ENCODE results near the gene BEX1. TPM values are rescaled to one million over a fixed set of nuclear protein-coding genes. Genes with fewer than 3 reads are reported as not detected.
"Not testable (repeated sequence)": the region's sequence is repeated elsewhere in the genome, so short reads cannot be mapped to it uniquely, and the experiment has no call there.

BEX1 gene
- total and polyA plus RNA-seq, 7 donors, result 3.6 to 13.9 (median 7.9) TPM; not detected in 1

DNA sequence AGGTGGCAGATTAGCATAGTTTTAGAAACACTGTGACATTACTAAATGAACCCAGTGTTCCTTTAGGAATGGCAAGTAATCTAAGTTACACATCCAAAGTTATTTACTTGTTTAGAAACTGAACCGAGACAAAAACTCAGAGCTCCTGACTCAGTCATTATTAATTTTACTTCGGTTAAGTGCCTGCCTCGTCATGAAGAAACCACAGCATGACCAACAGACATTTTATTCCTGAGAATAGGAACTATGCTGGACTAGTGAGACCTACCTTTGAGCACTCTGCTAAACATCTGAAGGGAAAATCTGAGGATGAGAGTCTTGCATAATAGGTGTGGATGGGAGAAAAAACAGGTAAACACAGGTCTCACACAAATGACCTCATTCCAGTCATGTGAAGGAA, 2.5 kb downstream of the BEX1 start:
- 85 to 88% methylated on average over 3 of the region's 3 CpGs for WGBS, 2 donors
- Histone ChIP-seq H3K27me3 (no peaks in the 10 kb centered on the region), H3K4me1 (peaks cover 0 to 8% (median 3%) of the 10 kb centered on the region in 4 donors), H3K36me3 (no peaks in the 10 kb centered on the region), H3K9me3 (no peaks in the 10 kb centered on the region), H3K27ac (no peak overlapping the region), H3K4me3 (no peak overlapping the region)
- DNase-seq, result no peak
- intact Hi-C loops (cut with DNase I), result no loop called here
- TF ChIP-seq POLR2AphosphoS5 (IDR thresholded peaks at IDR 0.05), result no peak
- TF ChIP-seq CTCF (IDR thresholded peaks at IDR 0.05), result no peak
- no peak for TF ChIP-seq EP300 (IDR thresholded peaks at IDR 0.05)
- no peak for TF ChIP-seq POLR2A (IDR thresholded peaks at IDR 0.05)

DNA sequence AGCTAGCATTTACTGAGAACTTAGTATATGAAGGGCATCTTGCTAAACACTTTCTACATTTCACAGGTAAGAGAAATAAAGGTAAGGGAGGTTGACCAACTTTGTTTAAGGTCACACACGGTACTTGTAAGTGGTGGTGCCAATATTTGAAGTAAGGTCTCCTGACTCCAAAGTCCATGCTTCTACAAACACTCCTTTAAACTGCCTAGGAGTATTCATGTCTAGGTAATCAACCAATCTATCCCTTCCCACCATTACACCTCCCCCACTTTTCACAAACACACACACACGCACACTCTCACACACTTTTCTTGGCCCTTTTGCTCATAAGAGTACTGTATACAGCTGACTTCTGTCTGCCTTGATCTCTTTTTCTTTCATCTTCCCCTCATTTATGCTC, 7.1 kb downstream of the BEX1 start:
- no peaks in the 10 kb centered on the region for H3K27me3 ChIP-seq
- H3K9me3 ChIP-seq, result no peaks in the 10 kb centered on the region
- WGBS, 2 donors, result 26 to 66% methylated on average over 2 of the region's 2 CpGs
- no peak for DNase-seq
- no peak overlapping the region for H3K4me3 ChIP-seq
- intact Hi-C loops (cut with DNase I), result no loop called here
- no peaks in the 10 kb centered on the region for H3K36me3 ChIP-seq
- TF ChIP-seq EP300 (IDR thresholded peaks at IDR 0.05) (no peak), POLR2AphosphoS5 (IDR thresholded peaks at IDR 0.05) (no peak), POLR2A (IDR thresholded peaks at IDR 0.05) (no peak), CTCF (IDR thresholded peaks at IDR 0.05) (no peak)
- H3K4me1 ChIP-seq, result no peaks in the 10 kb centered on the region
- H3K27ac ChIP-seq, result no peak overlapping the region

DNA sequence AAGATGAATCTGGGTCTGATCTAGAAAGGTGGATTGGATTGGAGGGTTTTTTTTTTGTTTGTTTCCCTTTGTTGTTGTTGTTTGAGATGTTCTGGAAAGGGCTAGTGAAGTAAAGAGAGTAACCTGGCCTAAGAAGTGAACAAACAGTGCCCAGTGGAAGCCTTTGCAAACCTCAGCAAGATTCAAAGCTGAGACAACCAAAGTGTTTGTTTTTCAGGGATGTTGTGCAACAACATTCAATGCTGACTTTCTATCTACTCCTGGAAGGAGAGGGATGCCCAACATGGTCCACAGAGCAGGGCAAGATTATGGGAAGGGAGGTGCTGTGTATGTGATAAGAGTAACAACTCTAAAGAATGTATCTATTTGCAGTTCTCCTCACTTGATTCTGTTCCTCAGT, 11.3 kb downstream of the BEX1 start:
- H3K9me3 ChIP-seq, result no peaks in the 10 kb centered on the region
- H3K4me3 ChIP-seq, result no peak overlapping the region
- H3K4me1 ChIP-seq, result no peaks in the 10 kb centered on the region
- TF ChIP-seq POLR2A (IDR thresholded peaks at IDR 0.05) (no peak), EP300 (IDR thresholded peaks at IDR 0.05) (no peak), CTCF (IDR thresholded peaks at IDR 0.05) (no peak), POLR2AphosphoS5 (IDR thresholded peaks at IDR 0.05) (no peak)
- no peaks in the 10 kb centered on the region for H3K27me3 ChIP-seq
- DNase-seq, result no peak
- no peak overlapping the region for H3K27ac ChIP-seq
- intact Hi-C loops (cut with DNase I), result no loop called here
- no peaks in the 10 kb centered on the region for H3K36me3 ChIP-seq

- no peaks in the 10 kb centered on the region for H3K4me1 ChIP-seq
- no peak overlapping the region for H3K27ac ChIP-seq
- H3K4me3 ChIP-seq, result no peak overlapping the region
- intact Hi-C loops (cut with DNase I), result no loop called here
- H3K36me3 ChIP-seq, result no peaks in the 10 kb centered on the region
- H3K27me3 ChIP-seq, result no peaks in the 10 kb centered on the region
- no peak for DNase-seq
- 11% methylated on average over 8 of the region's 8 CpGs for WGBS, 2 donors
- no peaks in the 10 kb centered on the region for H3K9me3 ChIP-seq
- no peak for TF ChIP-seq EP300 (IDR thresholded peaks at IDR 0.05)
- TF ChIP-seq POLR2AphosphoS5 (IDR thresholded peaks at IDR 0.05), result no peak
- no peak for TF ChIP-seq POLR2A (IDR thresholded peaks at IDR 0.05)
- no peak for TF ChIP-seq CTCF (IDR thresholded peaks at IDR 0.05)
Observed at GRCh38 chrX:103051260-103051789, 12.6 kb downstream of the BEX1 start.

DNA sequence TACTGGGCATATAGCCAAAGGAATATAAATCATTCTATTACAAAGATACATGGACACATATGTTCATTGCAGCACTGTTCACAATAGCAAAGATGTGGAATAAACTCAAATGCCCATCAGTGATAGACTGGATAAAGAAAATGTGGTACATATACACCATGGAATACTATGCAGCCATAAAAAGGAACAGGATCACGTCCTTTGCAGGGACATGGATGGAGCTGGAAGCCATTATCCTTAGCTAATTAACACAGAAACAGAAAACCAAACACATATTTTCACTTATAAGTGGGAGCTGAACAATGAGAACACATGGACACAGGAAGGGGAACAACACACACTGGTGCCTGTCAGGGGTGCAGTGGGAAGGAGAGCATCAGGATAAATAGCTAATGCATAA, 30.6 kb downstream of the BEX1 start:
- H3K36me3 ChIP-seq; H3K27me3 ChIP-seq; H3K27ac ChIP-seq; intact Hi-C loops (cut with DNase I); H3K4me1 ChIP-seq; H3K9me3 ChIP-seq; H3K4me3 ChIP-seq; DNase-seq: not testable (repeated sequence)
- 63 to 71% methylated on average over 1 of the region's 1 CpG for WGBS, 2 donors

Measured in sigmoid colon (tissue), 7 donors.